Kidney epithelial cell (primary cell): Measurements from ENCODE around the gene TRPM8. TPM values are rescaled to one million over a fixed set of nuclear protein-coding genes. Genes with fewer than 3 reads are reported as not detected.
A peak's percentile ranks its signal among the peaks of the same experiment; 100 is the strongest.

ENCODE experiments used
- DNase-seq: peaks from one replicate; pipeline ENCODE4 v3.0.0-alpha.2; 2010; ENCODE audit warnings: low read depth
- H3K27me3 ChIP-seq: 2 replicates; pipeline ENCODE4 v1.6.0; 2011; ENCODE audit warnings: low read length; ENCODE audit not compliant: control insufficient read depth, insufficient read depth
- H3K36me3 ChIP-seq: 2 replicates; pipeline ENCODE4 v1.5.1; 2011; ENCODE audit warnings: low read length; ENCODE audit not compliant: control insufficient read depth, insufficient read depth
- H3K4me3 ChIP-seq: 2 replicates; pipeline ENCODE4 v1.5.1; 2011; ENCODE audit warnings: low read depth, mild to moderate bottlenecking, control low read depth, low read length
- total RNA-seq: library from RNA; depleted of rRNA; stranded (reverse); fragments of >200 nt; gene quantifications from 2 replicates; pipeline ENCODE4 v1.2.3, GENCODE V29; 2015
- TF ChIP-seq, protein P1 (sequence below): IDR thresholded peaks from 2 replicates; pipeline ENCODE4 v1.5.1; 2011; ENCODE audit warnings: mild to moderate bottlenecking, moderate library complexity, low read length, control low read depth, inconsistent platforms; ENCODE audit not compliant: insufficient read depth, poor library complexity, severe bottlenecking

Gene TRPM8
- total RNA-seq, 1 donor from 2014 or later: 0.96 TPM

DNA sequence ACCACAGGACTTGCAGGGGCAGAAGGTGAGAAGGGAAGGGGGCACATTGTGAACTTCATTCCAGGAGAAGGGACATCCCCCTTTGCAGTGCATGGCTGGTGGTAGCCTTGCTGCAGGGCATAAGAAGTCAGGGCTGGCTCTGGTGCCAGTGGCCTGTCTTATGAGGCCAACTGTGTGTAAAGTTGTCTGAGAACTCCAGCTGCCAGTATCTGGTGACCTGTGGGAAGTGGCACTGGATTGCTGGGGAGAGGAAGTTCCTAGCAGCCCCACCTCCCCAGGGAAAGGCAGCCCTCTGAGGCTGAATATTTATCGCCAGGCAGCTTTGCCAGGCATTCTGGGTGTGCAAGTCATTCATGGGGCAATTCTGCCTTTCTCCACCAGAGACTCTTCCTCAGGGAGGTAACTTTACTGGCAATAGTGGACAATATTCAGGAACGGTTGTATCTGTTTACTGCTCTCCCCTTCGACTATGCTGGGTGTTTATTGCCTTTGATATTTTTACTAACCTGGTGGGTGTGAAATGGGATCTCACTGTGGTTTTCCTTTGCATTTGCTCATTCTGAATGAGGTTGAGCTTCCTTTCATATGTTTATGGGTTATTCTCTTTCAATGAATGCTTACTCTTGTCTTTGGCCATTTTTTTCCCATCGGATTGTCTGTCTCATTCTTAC is 12.3 kb downstream of the TRPM8 start:
- no peak for DNase-seq
- Histone ChIP-seq H3K4me3 (no peak overlapping the region), H3K36me3 (no peaks in the 10 kb centered on the region), H3K27me3 (peaks cover 11% of the 10 kb centered on the region)
- TF ChIP-seq, protein P1, sequence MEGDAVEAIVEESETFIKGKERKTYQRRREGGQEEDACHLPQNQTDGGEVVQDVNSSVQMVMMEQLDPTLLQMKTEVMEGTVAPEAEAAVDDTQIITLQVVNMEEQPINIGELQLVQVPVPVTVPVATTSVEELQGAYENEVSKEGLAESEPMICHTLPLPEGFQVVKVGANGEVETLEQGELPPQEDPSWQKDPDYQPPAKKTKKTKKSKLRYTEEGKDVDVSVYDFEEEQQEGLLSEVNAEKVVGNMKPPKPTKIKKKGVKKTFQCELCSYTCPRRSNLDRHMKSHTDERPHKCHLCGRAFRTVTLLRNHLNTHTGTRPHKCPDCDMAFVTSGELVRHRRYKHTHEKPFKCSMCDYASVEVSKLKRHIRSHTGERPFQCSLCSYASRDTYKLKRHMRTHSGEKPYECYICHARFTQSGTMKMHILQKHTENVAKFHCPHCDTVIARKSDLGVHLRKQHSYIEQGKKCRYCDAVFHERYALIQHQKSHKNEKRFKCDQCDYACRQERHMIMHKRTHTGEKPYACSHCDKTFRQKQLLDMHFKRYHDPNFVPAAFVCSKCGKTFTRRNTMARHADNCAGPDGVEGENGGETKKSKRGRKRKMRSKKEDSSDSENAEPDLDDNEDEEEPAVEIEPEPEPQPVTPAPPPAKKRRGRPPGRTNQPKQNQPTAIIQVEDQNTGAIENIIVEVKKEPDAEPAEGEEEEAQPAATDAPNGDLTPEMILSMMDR: peak; percentile 13

DNA sequence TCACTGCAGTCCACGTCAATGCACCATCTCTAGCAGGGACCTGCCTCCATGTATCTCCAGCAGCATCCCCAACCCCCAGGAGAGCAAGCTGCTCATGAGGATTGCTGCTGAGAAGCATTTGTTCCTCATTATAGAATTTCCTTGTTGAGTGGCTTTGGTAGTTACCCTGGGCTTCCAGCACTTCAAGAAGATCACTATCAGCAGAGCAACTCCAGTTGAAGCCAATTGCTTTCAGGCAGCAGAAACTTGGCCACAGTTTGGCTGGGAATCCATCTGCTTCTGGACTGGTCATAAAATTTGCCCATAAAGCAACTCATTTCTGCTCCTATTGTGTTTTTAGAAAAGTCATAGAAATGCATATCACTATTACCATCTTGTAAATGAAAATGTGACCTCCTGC is 17.4 kb downstream of the TRPM8 start:
- DNase-seq: no peak
- H3K4me3 ChIP-seq: no peak overlapping the region
- no peaks in the 10 kb centered on the region for H3K36me3 ChIP-seq
- peaks cover 7% of the 10 kb centered on the region for H3K27me3 ChIP-seq
- TF ChIP-seq, protein P1: no peak

- TF ChIP-seq, protein P1: no peak
- DNase-seq: no peak
- Histone ChIP-seq H3K27me3 (peaks cover 7% of the 10 kb centered on the region), H3K36me3 (no peaks in the 10 kb centered on the region), H3K4me3 (no peak overlapping the region)
These were observed 18.3 kb downstream of the TRPM8 start for GRCh38 chr2:233935426-233935825.

- TF ChIP-seq, protein P1: no peak
- H3K27me3 ChIP-seq: peaks cover 4% of the 10 kb centered on the region
- H3K4me3 ChIP-seq: no peak overlapping the region
- no peak for DNase-seq
- no peaks in the 10 kb centered on the region for H3K36me3 ChIP-seq
These were observed 18.9 kb downstream of the TRPM8 start for GRCh38 chr2:233936089-233936488.

GRCh38 chr2:233938676-233939370 is 21.6 kb downstream of the TRPM8 start:
- no peaks in the 10 kb centered on the region for H3K36me3 ChIP-seq
- TF ChIP-seq, protein P1: no peak
- DNase-seq: no peak
- peaks cover 3% of the 10 kb centered on the region for H3K27me3 ChIP-seq
- H3K4me3 ChIP-seq: peak overlapping the region; percentile 28
